Mucosa of rectum (tissue), 2 donors: Measurements from ENCODE around the gene PKP4.

Experiments used
- H3K27ac ChIP-seq, 2 donors: one replicate each; pipeline ENCODE4 v1.7.0; 2013; ENCODE audit warnings: inconsistent platforms in 2 of 2, low read depth in 2 of 2, low read length in 2 of 2
- H3K27me3 ChIP-seq, 2 donors: one replicate each; pipeline ENCODE4 v1.7.0; 2013; ENCODE audit warnings: low read length in 2 of 2; ENCODE audit not compliant: control insufficient read depth in 2 of 2, insufficient read depth in 2 of 2
- H3K36me3 ChIP-seq, 2 donors: one replicate each; pipeline ENCODE4 v1.7.0; 2013; ENCODE audit warnings: low read length in 2 of 2; ENCODE audit not compliant: control insufficient read depth in 2 of 2, insufficient read depth in 2 of 2
- H3K4me1 ChIP-seq, 2 donors: one replicate each; pipeline ENCODE4 v1.7.0; 2013; ENCODE audit warnings: low read length in 2 of 2, mild to moderate bottlenecking in 1 of 2; ENCODE audit not compliant: control insufficient read depth in 2 of 2, insufficient read depth in 2 of 2
- H3K4me3 ChIP-seq, 2 donors: one replicate each; pipeline ENCODE4 v1.7.0; 2013; ENCODE audit warnings: low read length in 2 of 2
- H3K9ac ChIP-seq, 2 donors: one replicate each; pipeline ENCODE4 v1.7.0; 2013; ENCODE audit warnings: low read length in 2 of 2, low read depth in 1 of 2, mild to moderate bottlenecking in 1 of 2
- H3K9me3 ChIP-seq, 2 donors: one replicate each; pipeline ENCODE4 v1.7.0; 2013; ENCODE audit warnings: low read length in 2 of 2; ENCODE audit not compliant: control insufficient read depth in 2 of 2
- donor health status: healthy.
- donor health status: Normal muscosa, but diverticular disease.

PKP4 gene

DNA sequence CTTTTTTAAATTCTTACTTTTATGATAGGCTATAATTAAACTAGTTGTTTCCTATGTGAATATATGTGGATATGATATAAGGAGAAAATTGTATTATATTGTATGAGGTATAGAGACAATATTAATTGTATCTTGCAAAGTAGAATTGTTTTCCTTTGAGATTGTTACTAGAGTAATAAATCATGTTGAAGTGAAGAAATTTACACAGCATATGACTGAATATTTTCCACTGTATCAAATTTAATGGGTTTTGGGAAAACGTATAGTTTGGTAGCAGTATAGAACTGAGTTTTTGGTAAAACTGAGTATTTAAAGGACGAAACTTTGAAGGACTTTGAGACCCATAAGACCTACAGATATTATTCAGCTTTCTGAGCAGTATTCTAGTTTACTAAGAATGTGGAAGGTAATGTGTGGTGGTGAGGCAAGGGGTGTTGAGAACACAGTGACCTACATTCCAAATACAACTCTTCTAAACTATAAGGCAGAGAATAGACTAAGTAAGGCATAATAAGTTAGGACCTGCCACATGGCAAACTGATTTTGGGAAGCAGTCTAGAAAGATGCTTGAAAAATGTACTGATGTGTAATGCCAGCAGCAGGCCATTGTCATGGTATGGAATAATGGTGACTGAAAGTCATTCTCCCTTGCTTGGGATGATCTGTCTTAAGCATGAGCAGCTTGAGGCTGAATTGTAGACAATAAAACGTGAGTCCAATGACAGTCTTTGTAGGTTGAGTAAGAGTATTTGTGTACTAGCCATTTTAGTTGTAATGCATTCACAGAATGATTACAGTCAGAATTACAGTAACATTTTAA is 29.6 kb downstream of the PKP4 start:
- H3K4me1 ChIP-seq: no peaks in the 10 kb centered on the region
- no peak overlapping the region for H3K27ac ChIP-seq
- H3K9ac ChIP-seq: no peak overlapping the region
- H3K4me3 ChIP-seq: no peak overlapping the region
- H3K9me3 ChIP-seq: no peaks in the 10 kb centered on the region
- H3K36me3 ChIP-seq: no peaks in the 10 kb centered on the region
- H3K27me3 ChIP-seq: no peaks in the 10 kb centered on the region

DNA sequence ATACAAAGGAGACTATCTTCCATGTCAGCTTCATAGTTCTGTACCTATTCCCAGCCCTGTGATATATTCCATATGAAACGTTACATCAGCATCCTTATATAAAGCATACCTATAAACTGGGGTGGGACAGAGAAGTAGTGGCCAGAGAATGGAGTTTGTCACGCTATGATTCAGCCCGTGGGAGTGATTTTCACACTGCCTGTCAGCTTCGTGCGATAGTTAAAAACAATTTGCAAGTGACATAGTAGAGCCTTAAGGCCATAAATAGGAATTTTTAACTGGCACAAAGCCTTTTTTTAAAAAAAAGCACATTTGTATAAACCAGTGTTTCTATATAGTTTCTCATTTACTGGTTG is 30.2 kb downstream of the PKP4 start:
- no peaks in the 10 kb centered on the region for H3K27me3 ChIP-seq
- no peak overlapping the region for H3K9ac ChIP-seq
- no peaks in the 10 kb centered on the region for H3K9me3 ChIP-seq
- no peak overlapping the region for H3K4me3 ChIP-seq
- no peak overlapping the region for H3K27ac ChIP-seq
- no peaks in the 10 kb centered on the region for H3K4me1 ChIP-seq
- no peaks in the 10 kb centered on the region for H3K36me3 ChIP-seq

- Histone ChIP-seq H3K27ac (no peak overlapping the region), H3K4me1 (no peaks in the 10 kb centered on the region), H3K36me3 (no peaks in the 10 kb centered on the region), H3K9ac (no peak overlapping the region), H3K4me3 (no peak overlapping the region), H3K27me3 (no peaks in the 10 kb centered on the region), H3K9me3 (no peaks in the 10 kb centered on the region)
These were observed 30.7 kb downstream of the PKP4 start for GRCh38 chr2:158487419-158487818.

DNA sequence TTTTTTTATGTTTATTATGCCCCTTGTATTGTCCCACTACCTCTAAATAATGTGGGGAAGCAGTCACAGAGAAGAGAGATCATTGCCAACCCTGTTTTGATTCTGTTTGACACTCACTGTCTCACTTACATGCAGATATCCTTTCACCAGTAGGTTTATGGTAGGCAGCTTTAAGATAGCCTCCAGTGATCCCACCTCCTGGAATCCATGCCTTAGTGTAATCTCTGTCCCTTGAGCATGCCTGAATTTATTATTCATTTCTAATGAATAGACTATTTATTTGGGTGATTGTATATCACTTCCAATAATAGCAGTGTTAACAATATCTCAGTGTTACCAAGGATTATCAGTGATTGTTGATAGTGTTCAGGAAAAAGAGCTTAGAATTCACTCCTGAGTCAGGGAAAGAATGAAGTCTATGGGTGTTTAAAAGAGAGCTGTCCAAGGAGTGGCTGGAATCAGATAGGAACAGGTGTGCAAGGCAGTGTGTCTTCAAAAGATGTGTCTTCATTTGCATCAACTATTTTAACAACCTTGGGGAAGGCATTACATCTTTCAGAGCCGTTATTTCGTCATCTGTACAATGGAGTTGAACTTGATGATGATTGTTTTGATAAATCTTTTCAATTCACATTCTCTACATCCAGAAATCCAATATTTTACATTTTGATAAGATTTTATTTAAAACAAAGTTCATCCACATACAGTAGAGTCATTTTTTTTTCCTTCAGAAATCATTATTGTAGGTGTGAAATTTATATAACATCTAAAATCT is 31.9 kb downstream of the PKP4 start:
- no peaks in the 10 kb centered on the region for H3K4me1 ChIP-seq
- H3K36me3 ChIP-seq: no peaks in the 10 kb centered on the region
- H3K9me3 ChIP-seq: no peaks in the 10 kb centered on the region
- H3K27ac ChIP-seq: no peak overlapping the region
- no peaks in the 10 kb centered on the region for H3K27me3 ChIP-seq
- no peak overlapping the region for H3K9ac ChIP-seq
- H3K4me3 ChIP-seq: no peak overlapping the region

GRCh38 chr2:158489366-158490112 is 32.8 kb downstream of the PKP4 start:
- no peaks in the 10 kb centered on the region for H3K9me3 ChIP-seq
- no peaks in the 10 kb centered on the region for H3K36me3 ChIP-seq
- no peaks in the 10 kb centered on the region for H3K27me3 ChIP-seq
- H3K9ac ChIP-seq: no peak overlapping the region
- H3K4me1 ChIP-seq: no peaks in the 10 kb centered on the region
- no peak overlapping the region for H3K27ac ChIP-seq
- H3K4me3 ChIP-seq: no peak overlapping the region

DNA sequence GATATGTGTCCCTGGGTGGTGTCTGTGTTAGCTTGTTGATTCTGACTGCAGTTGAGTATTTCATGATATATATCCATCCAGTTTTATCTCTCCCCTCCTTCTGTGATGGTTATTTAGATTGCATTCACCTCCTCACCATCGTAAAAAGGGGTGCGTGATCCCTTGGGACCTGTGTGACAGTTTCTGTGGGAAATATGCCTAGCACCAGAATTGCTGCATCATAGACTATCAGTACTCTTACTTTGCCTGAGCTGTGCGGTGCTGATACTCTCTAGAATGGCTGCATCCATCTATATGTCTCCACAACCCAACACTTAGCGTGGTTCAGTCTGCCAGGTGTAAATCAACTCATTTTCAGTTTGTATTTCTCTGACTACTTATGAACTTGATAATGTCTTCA is 34.3 kb downstream of the PKP4 start:
- Histone ChIP-seq H3K36me3 (no peaks in the 10 kb centered on the region), H3K4me1 (no peaks in the 10 kb centered on the region), H3K27me3 (no peaks in the 10 kb centered on the region), H3K27ac (no peak overlapping the region), H3K9ac (no peak overlapping the region), H3K4me3 (no peak overlapping the region), H3K9me3 (no peaks in the 10 kb centered on the region)

DNA sequence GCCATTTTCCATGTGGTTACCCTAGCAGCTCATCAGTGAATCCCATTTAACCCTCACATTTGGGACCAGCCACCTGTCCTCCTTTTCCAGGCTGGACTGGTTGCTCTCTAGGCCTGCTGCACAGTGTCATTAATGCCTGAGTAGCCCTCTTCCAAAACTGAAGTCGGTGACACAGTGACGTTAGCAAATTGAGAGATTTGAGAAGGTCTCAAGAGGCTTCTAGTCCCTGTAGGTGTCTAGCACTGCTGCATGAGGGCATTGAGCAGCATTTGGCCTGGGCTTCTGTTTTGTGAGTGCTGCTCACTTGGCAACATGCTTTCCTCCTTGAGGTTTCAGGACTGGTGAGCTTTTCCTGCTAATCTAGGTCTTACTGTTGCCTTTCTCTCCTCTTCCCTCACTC is 36.7 kb downstream of the PKP4 start:
- no peaks in the 10 kb centered on the region for H3K27me3 ChIP-seq
- no peaks in the 10 kb centered on the region for H3K9me3 ChIP-seq
- no peak overlapping the region for H3K9ac ChIP-seq
- H3K4me1 ChIP-seq: peaks cover 0 to 5% of the 10 kb centered on the region in 2 donors
- no peak overlapping the region for H3K27ac ChIP-seq
- no peak overlapping the region for H3K4me3 ChIP-seq
- H3K36me3 ChIP-seq: no peaks in the 10 kb centered on the region

GRCh38 chr2:158495175-158495574 is 38.4 kb downstream of the PKP4 start:
- H3K4me1 ChIP-seq: peaks cover 0 to 5% of the 10 kb centered on the region in 2 donors
- no peaks in the 10 kb centered on the region for H3K9me3 ChIP-seq
- H3K27me3 ChIP-seq: no peaks in the 10 kb centered on the region
- no peaks in the 10 kb centered on the region for H3K36me3 ChIP-seq
- no peak overlapping the region for H3K9ac ChIP-seq
- H3K27ac ChIP-seq: no peak overlapping the region
- no peak overlapping the region for H3K4me3 ChIP-seq

GRCh38 chr2:158496986-158497385 is 40.2 kb downstream of the PKP4 start:
- Histone ChIP-seq H3K4me3 (no peak overlapping the region), H3K4me1 (peaks cover 0 to 5% of the 10 kb centered on the region in 2 donors), H3K9ac (no peak overlapping the region)

DNA sequence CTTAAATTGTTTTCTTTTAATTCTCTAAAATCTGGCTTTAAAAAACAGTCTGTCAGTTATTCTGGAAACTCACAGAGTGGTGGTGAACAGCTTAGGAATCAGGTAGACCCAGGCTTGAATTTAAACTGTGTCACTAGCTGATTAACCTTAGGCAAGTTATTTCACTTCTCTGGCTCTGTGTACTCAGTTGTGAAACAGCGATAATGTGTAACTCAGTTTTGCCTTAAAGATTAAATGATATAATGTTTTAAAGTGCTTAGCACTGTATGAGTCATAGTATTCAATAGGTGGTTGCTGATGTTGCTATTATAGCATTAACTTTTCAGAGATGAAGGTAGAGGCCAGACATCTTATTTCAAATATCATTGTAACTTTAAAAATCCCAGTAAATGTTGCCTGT is 40.7 kb downstream of the PKP4 start:
- no peaks in the 10 kb centered on the region for H3K27me3 ChIP-seq
- no peak overlapping the region for H3K27ac ChIP-seq
- no peaks in the 10 kb centered on the region for H3K36me3 ChIP-seq
- H3K4me1 ChIP-seq: peaks cover 0 to 5% of the 10 kb centered on the region in 2 donors
- H3K9me3 ChIP-seq: no peaks in the 10 kb centered on the region
- H3K4me3 ChIP-seq: no peak overlapping the region
- H3K9ac ChIP-seq: no peak overlapping the region

More at GRCh38 chr2:158496986-158497385, 40.2 kb downstream of the PKP4 start:
- Histone ChIP-seq H3K27ac (no peak overlapping the region), H3K9me3 (no peaks in the 10 kb centered on the region), H3K36me3 (no peaks in the 10 kb centered on the region), H3K27me3 (no peaks in the 10 kb centered on the region)
